ENCODE results near the gene ZNF3. TPM values are rescaled to one million over a fixed set of nuclear protein-coding genes. Genes with fewer than 3 reads are reported as not detected.

ZNF3 gene
- polyA plus RNA-seq, 3 donors: 7.1 to 13.4 (median 8.9) TPM

- DNase-seq: no peak
- TF ChIP-seq CTCF (IDR thresholded peaks at IDR 0.05): no peak
- H3K4me3 Mint-ChIP-seq: no peak overlapping the region
- peaks cover 13 to 16% of the 10 kb centered on the region in 2 donors for H3K4me1 ChIP-seq (ENCODE audit: control insufficient read depth in 1 of 2, insufficient read depth in 2 of 2, low read length in 2 of 2)
- no peak overlapping the region for H2AFZ ChIP-seq (ENCODE audit: insufficient read depth, low read depth, low read length, poor library complexity, severe bottlenecking)
- 98% methylated on average over 6 of the region's 7 CpGs for WGBS (ENCODE audit: insufficient coverage)
- H3K4me3 ChIP-seq (replicated peaks in 1 of 3; ENCODE audit: low read depth in 2 of 3, low read length in 3 of 3): no peak overlapping the region
- peaks cover 11% of the 10 kb centered on the region for H3K79me2 ChIP-seq (ENCODE audit: insufficient read depth, low read length)
- H3K27ac ChIP-seq (ENCODE audit: low read depth in 1 of 2, low read length in 2 of 2): no peak overlapping the region
- H3K9me3 Mint-ChIP-seq: no peaks in the 10 kb centered on the region
- no peaks in the 10 kb centered on the region for H3K27me3 ChIP-seq (ENCODE audit: control insufficient read depth in 2 of 2, insufficient read depth in 2 of 2, low read length in 2 of 2)
- peaks cover 34 to 40% of the 10 kb centered on the region in 2 donors for H3K36me3 ChIP-seq (replicated peaks in 1 of 2; ENCODE audit: control insufficient read depth in 1 of 2, insufficient read depth in 2 of 2, low read length in 2 of 2)
- H4K20me1 ChIP-seq (ENCODE audit: insufficient read depth, low read length): no peaks in the 10 kb centered on the region
- intact Hi-C loops (cut with micrococcal nuclease): no loop called here
- H3K27me3 Mint-ChIP-seq (ENCODE audit: low read depth in 3 of 3): no peaks in the 10 kb centered on the region
- peaks cover 30 to 51% of the 10 kb centered on the region in 2 donors for H3K36me3 Mint-ChIP-seq
- no peak overlapping the region for H3K4me2 ChIP-seq (replicated peaks; ENCODE audit: extremely low read depth, low read length, poor library complexity, severe bottlenecking)
- peak overlapping the region in 1 of 7 donors; percentile 53 for H3K27ac Mint-ChIP-seq
- H3K4me1 Mint-ChIP-seq: peaks cover 23% of the 10 kb centered on the region
- H3K9ac ChIP-seq (ENCODE audit: insufficient read depth, low read length, poor library complexity, severe bottlenecking): no peak overlapping the region
- H3K9me3 ChIP-seq (replicated peaks in 1 of 2; ENCODE audit: control insufficient read depth in 1 of 2, insufficient read depth in 1 of 2, low read length in 2 of 2): no peaks in the 10 kb centered on the region
Measured at GRCh38 chr7:100115026-100115425, 33.5 kb upstream of the ZNF3 start.

- intact Hi-C loops (cut with micrococcal nuclease): no loop called here
- Mint-ChIP-seq H3K9me3 (no peaks in the 10 kb centered on the region), H3K27me3 (ENCODE audit: low read depth in 3 of 3) (no peaks in the 10 kb centered on the region), H3K4me3 (no peak overlapping the region), H3K36me3 (peaks cover 48 to 82% of the 10 kb centered on the region in 2 donors), H3K4me1 (peaks cover 8% of the 10 kb centered on the region), H3K27ac (peak overlapping the region in 2 of 7 donors; percentile 7 to 54)
- DNase-seq: no peak
- Histone ChIP-seq H3K4me1 (ENCODE audit: control insufficient read depth in 1 of 2, insufficient read depth in 2 of 2, low read length in 2 of 2) (no peaks in the 10 kb centered on the region), H3K4me3 (replicated peaks in 1 of 3; ENCODE audit: low read depth in 2 of 3, low read length in 3 of 3) (no peak overlapping the region), H3K4me2 (replicated peaks; ENCODE audit: extremely low read depth, low read length, poor library complexity, severe bottlenecking) (no peak overlapping the region), H3K9ac (ENCODE audit: insufficient read depth, low read length, poor library complexity, severe bottlenecking) (no peak overlapping the region), H3K27ac (ENCODE audit: low read depth in 1 of 2, low read length in 2 of 2) (no peak overlapping the region), H4K20me1 (ENCODE audit: insufficient read depth, low read length) (no peaks in the 10 kb centered on the region), H3K27me3 (ENCODE audit: control insufficient read depth in 2 of 2, insufficient read depth in 2 of 2, low read length in 2 of 2) (no peaks in the 10 kb centered on the region), H3K36me3 (replicated peaks in 1 of 2; ENCODE audit: control insufficient read depth in 1 of 2, insufficient read depth in 2 of 2, low read length in 2 of 2) (peaks cover 53 to 69% of the 10 kb centered on the region in 2 donors), H3K9me3 (replicated peaks in 1 of 2; ENCODE audit: control insufficient read depth in 1 of 2, insufficient read depth in 1 of 2, low read length in 2 of 2) (no peaks in the 10 kb centered on the region), H3K79me2 (ENCODE audit: insufficient read depth, low read length) (no peaks in the 10 kb centered on the region), H2AFZ (ENCODE audit: insufficient read depth, low read depth, low read length, poor library complexity, severe bottlenecking) (no peak overlapping the region)
- 94% methylated on average over 5 of the region's 13 CpGs for WGBS (ENCODE audit: insufficient coverage)
- TF ChIP-seq CTCF (IDR thresholded peaks at IDR 0.05): no peak
Measured at GRCh38 chr7:100111914-100112313, 30.4 kb upstream of the ZNF3 start.

Data from CD14-positive monocyte (primary cell).